ENCODE results near the gene CTBP2.

CTBP2 gene

DNA sequence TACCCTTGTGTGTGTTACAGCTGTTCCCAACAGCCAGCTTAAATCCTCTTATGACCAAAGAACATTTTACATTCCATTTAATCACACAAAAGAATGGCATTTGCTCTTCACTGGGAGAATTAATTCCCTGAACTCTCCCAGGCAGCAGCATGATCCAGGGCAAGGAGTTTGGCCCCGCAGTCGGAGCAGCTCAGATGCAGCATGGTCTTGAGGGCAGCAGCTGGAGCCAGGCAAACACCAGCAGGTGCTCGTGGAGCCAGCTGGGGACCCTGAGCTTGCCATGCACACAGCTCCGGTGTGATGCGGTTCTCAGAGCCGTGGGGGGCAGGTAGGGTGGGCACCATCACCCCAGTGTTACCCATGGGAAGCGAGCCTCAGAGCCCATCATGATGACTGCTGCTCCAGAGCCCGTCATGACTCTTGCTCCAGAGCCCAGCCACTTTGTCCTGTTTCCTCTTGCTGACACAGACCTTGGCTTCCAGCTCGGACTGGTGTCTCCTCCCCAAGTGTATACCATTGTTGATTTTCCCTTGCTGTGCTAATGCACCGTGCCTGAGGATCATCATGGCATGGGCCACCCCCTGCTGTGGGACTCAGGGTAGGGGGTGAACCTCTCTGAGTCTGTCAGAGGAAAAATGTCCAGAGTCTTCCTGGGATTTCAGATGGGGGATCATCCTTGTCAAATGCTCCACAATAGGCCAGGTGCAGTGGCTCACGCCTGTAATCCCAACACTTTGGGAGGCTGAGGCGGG, 142.6 kb downstream of the CTBP2 start:
- no peaks in the 10 kb centered on the region for H3K27me3 ChIP-seq (replicated peaks; ENCODE audit: control insufficient read depth, insufficient read depth, low read length)
- no peak for DNase-seq (ENCODE audit: low read depth)
- peaks cover 31% of the 10 kb centered on the region for H3K4me1 ChIP-seq (ENCODE audit: control insufficient read depth, insufficient read depth, low read length)
- H3K4me3 ChIP-seq (ENCODE audit: low read length), result no peak overlapping the region
- H3K9me3 ChIP-seq (ENCODE audit: control insufficient read depth, low read length), result no peaks in the 10 kb centered on the region
- H3K9ac ChIP-seq (ENCODE audit: low read length), result peak overlapping the region; percentile 61
- no peaks in the 10 kb centered on the region for H3K36me3 ChIP-seq (ENCODE audit: control insufficient read depth, insufficient read depth, low read length, severe bottlenecking)

GRCh38 chr10:125016611-125017202, 143.7 kb downstream of the CTBP2 start:
- H3K4me1 ChIP-seq (ENCODE audit: control insufficient read depth, insufficient read depth, low read length), result peaks cover 31% of the 10 kb centered on the region
- no peak for DNase-seq (ENCODE audit: low read depth)
- no peaks in the 10 kb centered on the region for H3K36me3 ChIP-seq (ENCODE audit: control insufficient read depth, insufficient read depth, low read length, severe bottlenecking)
- H3K27me3 ChIP-seq (replicated peaks; ENCODE audit: control insufficient read depth, insufficient read depth, low read length), result no peaks in the 10 kb centered on the region
- H3K9ac ChIP-seq (ENCODE audit: low read length), result peak overlapping the region; percentile 61
- H3K9me3 ChIP-seq (ENCODE audit: control insufficient read depth, low read length), result no peaks in the 10 kb centered on the region
- H3K4me3 ChIP-seq (ENCODE audit: low read length), result peak overlapping the region; percentile 45

GRCh38 chr10:125016123-125016522, 144.2 kb downstream of the CTBP2 start:
- Histone ChIP-seq H3K9me3 (ENCODE audit: control insufficient read depth, low read length) (no peaks in the 10 kb centered on the region), H3K27me3 (replicated peaks; ENCODE audit: control insufficient read depth, insufficient read depth, low read length) (no peaks in the 10 kb centered on the region), H3K36me3 (ENCODE audit: control insufficient read depth, insufficient read depth, low read length, severe bottlenecking) (no peaks in the 10 kb centered on the region), H3K9ac (ENCODE audit: low read length) (peak overlapping the region; percentile 61), H3K4me1 (ENCODE audit: control insufficient read depth, insufficient read depth, low read length) (peaks cover 31% of the 10 kb centered on the region), H3K4me3 (ENCODE audit: low read length) (peak overlapping the region; percentile 45)
- no peak for DNase-seq (ENCODE audit: low read depth)

GRCh38 chr10:125015356-125015944, 144.9 kb downstream of the CTBP2 start:
- H3K36me3 ChIP-seq (ENCODE audit: control insufficient read depth, insufficient read depth, low read length, severe bottlenecking), result no peaks in the 10 kb centered on the region
- peak overlapping the region; percentile 20 for H3K9ac ChIP-seq (ENCODE audit: low read length)
- H3K4me3 ChIP-seq (ENCODE audit: low read length), result no peak overlapping the region
- no peaks in the 10 kb centered on the region for H3K27me3 ChIP-seq (replicated peaks; ENCODE audit: control insufficient read depth, insufficient read depth, low read length)
- H3K4me1 ChIP-seq (ENCODE audit: control insufficient read depth, insufficient read depth, low read length), result peaks cover 31% of the 10 kb centered on the region
- DNase-seq (ENCODE audit: low read depth), result no peak
- H3K9me3 ChIP-seq (ENCODE audit: control insufficient read depth, low read length), result no peaks in the 10 kb centered on the region

DNA sequence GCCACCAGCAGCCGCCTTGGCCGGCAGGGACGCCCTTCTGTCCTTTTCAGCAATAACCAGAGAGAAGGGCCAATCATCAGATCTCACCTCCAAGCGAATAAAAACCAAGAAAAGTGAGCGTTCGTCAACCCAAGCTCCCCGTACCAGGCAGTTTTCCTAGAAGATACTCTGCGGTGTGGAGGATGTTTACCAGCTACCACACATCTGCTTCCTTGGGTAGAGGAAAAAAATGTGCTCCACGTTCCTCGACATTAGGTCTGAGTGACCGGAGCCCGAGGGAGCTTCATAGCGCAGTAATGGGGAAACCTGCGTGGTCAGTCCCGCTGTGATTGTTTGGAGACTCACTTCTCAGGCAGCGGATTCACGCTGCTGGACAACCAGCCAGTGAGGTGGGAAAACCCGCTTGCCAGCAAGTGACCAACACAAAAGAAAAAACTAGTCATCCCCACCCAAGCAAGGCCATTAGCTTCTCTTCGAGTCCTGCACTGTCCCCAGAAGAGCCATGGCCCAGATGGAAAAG, 145.5 kb downstream of the CTBP2 start:
- Histone ChIP-seq H3K4me3 (ENCODE audit: low read length) (no peak overlapping the region), H3K36me3 (ENCODE audit: control insufficient read depth, insufficient read depth, low read length, severe bottlenecking) (no peaks in the 10 kb centered on the region), H3K9ac (ENCODE audit: low read length) (peak overlapping the region; percentile 20), H3K9me3 (ENCODE audit: control insufficient read depth, low read length) (no peaks in the 10 kb centered on the region), H3K4me1 (ENCODE audit: control insufficient read depth, insufficient read depth, low read length) (peaks cover 31% of the 10 kb centered on the region), H3K27me3 (replicated peaks; ENCODE audit: control insufficient read depth, insufficient read depth, low read length) (no peaks in the 10 kb centered on the region)
- no peak for DNase-seq (ENCODE audit: low read depth)

DNA sequence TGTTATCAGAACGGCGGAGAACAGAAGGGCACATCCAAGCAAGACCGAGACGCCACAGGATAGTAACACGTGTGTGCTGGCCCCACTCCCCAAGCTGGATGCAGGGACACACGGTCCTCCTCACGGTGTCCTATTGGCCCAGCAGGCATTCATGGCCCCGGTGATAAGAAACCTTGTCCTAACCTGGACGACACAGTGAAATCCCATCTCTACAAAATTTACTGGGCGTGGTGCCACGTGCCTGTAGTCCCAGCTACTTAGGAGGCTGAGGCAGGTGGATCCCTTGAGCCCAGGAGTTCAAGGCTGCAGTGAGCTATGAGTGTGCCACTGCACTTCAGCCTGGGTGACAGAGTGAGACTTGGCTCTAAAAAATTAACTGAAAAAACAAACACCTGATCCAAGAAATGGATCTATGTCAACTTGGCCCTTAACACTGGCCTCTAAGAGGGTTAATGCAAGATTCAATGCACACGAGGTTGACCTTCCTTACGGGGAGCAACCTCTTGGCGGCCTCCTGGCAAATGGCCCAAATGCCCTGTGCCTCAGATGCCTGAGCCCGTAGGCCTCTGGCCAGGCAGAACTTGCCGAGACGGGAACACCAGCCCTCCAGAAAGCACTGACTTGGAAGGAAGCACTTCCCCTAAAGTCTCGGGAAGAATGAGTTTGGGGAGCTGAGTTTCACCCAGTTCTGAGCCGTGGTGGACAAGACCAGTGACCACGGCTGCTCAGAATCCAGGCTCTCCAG, 146.1 kb downstream of the CTBP2 start:
- Histone ChIP-seq H3K9ac (ENCODE audit: low read length) (no peak overlapping the region), H3K4me1 (ENCODE audit: control insufficient read depth, insufficient read depth, low read length) (peaks cover 31% of the 10 kb centered on the region), H3K9me3 (ENCODE audit: control insufficient read depth, low read length) (no peaks in the 10 kb centered on the region), H3K4me3 (ENCODE audit: low read length) (no peak overlapping the region), H3K27me3 (replicated peaks; ENCODE audit: control insufficient read depth, insufficient read depth, low read length) (no peaks in the 10 kb centered on the region), H3K36me3 (ENCODE audit: control insufficient read depth, insufficient read depth, low read length, severe bottlenecking) (no peaks in the 10 kb centered on the region)
- DNase-seq (ENCODE audit: low read depth), result no peak

DNA sequence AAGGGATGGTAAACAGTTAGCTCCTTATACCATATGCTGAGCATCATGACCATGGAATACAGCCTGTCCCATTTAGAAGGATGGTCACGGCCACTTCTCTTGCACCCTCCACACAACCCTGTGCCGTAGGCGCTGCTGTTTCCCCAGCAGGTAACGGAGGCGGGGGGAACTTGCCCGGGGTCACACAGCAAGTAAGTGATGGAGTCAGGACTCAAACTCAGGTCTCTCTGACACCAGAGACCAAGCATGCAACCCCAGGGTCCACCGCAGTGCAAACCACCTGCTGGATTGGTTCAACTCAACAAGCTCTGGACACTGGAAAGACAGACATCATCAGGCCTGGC, 146.9 kb downstream of the CTBP2 start:
- Histone ChIP-seq H3K36me3 (ENCODE audit: control insufficient read depth, insufficient read depth, low read length, severe bottlenecking) (no peaks in the 10 kb centered on the region), H3K9me3 (ENCODE audit: control insufficient read depth, low read length) (no peaks in the 10 kb centered on the region), H3K4me1 (ENCODE audit: control insufficient read depth, insufficient read depth, low read length) (peaks cover 31% of the 10 kb centered on the region), H3K9ac (ENCODE audit: low read length) (no peak overlapping the region), H3K27me3 (replicated peaks; ENCODE audit: control insufficient read depth, insufficient read depth, low read length) (no peaks in the 10 kb centered on the region), H3K4me3 (ENCODE audit: low read length) (no peak overlapping the region)
- DNase-seq (ENCODE audit: low read depth), result no peak

DNA sequence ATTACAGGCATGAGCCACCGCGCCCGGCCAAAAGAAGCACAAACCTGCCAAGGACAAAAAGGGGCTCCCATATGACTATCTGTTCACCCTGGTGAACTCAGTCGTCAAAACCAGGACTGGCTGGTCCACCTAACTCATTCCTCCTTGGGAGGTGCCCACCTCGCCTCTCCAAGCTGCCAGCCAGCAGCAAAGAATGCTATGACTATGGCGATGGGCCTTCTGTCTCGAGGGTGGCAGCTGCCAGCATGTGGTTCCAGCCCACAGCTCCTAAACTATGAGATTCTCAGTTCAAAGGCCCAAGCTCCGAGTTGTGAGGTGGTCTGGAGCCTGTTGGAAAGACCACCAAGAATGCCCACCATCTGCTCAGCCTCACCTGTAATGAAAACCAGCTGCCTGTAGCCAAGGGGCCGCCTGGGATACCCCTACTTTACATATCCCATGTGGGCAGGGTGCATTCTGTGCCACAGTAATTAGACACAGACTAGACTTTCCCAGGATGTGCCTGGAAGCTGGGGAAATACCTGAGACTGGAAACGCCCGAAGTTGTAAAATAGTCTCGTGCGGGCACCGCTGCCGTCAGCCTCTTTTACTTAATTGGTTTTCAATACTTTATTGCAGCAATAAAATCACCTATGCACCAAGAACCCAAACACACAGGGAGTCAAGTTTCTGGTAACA, 147.4 kb downstream of the CTBP2 start:
- Histone ChIP-seq H3K9me3 (ENCODE audit: control insufficient read depth, low read length) (no peaks in the 10 kb centered on the region), H3K36me3 (ENCODE audit: control insufficient read depth, insufficient read depth, low read length, severe bottlenecking) (no peaks in the 10 kb centered on the region), H3K4me1 (ENCODE audit: control insufficient read depth, insufficient read depth, low read length) (peaks cover 31% of the 10 kb centered on the region), H3K27me3 (replicated peaks; ENCODE audit: control insufficient read depth, insufficient read depth, low read length) (no peaks in the 10 kb centered on the region), H3K9ac (ENCODE audit: low read length) (no peak overlapping the region), H3K4me3 (ENCODE audit: low read length) (no peak overlapping the region)
- no peak for DNase-seq (ENCODE audit: low read depth)

GRCh38 chr10:125011926-125012705, 148.2 kb downstream of the CTBP2 start:
- no peak overlapping the region for H3K9ac ChIP-seq (ENCODE audit: low read length)
- H3K4me1 ChIP-seq (ENCODE audit: control insufficient read depth, insufficient read depth, low read length), result peaks cover 23% of the 10 kb centered on the region
- no peaks in the 10 kb centered on the region for H3K27me3 ChIP-seq (replicated peaks; ENCODE audit: control insufficient read depth, insufficient read depth, low read length)
- no peaks in the 10 kb centered on the region for H3K9me3 ChIP-seq (ENCODE audit: control insufficient read depth, low read length)
- H3K4me3 ChIP-seq (ENCODE audit: low read length), result no peak overlapping the region
- H3K36me3 ChIP-seq (ENCODE audit: control insufficient read depth, insufficient read depth, low read length, severe bottlenecking), result no peaks in the 10 kb centered on the region
- DNase-seq (ENCODE audit: low read depth), result no peak

GRCh38 chr10:125011171-125011925, 149.0 kb downstream of the CTBP2 start:
- H3K9ac ChIP-seq (ENCODE audit: low read length), result no peak overlapping the region
- peaks cover 22% of the 10 kb centered on the region for H3K4me1 ChIP-seq (ENCODE audit: control insufficient read depth, insufficient read depth, low read length)
- H3K36me3 ChIP-seq (ENCODE audit: control insufficient read depth, insufficient read depth, low read length, severe bottlenecking), result no peaks in the 10 kb centered on the region
- H3K27me3 ChIP-seq (replicated peaks; ENCODE audit: control insufficient read depth, insufficient read depth, low read length), result no peaks in the 10 kb centered on the region
- no peak for DNase-seq (ENCODE audit: low read depth)
- no peaks in the 10 kb centered on the region for H3K9me3 ChIP-seq (ENCODE audit: control insufficient read depth, low read length)
- H3K4me3 ChIP-seq (ENCODE audit: low read length), result no peak overlapping the region

Measured in adipocyte (in vitro differentiated cells).